Measurements from ENCODE around the gene MUC16.

The MUC16 gene

GRCh38 chr19:9011875-9012274, 1.7 kb upstream of the MUC16 start:
- Histone ChIP-seq H3K9me2 (replicated peaks; ENCODE audit: control insufficient read depth, low read length) (no peaks in the 10 kb centered on the region), H4K20me1 (ENCODE audit: control insufficient read depth, insufficient read depth, low read depth, low read length) (no peaks in the 10 kb centered on the region), H3K79me2 (ENCODE audit: control insufficient read depth, low read length) (no peaks in the 10 kb centered on the region), H3F3A (ENCODE audit: control insufficient read depth, insufficient read depth) (no peaks in the 10 kb centered on the region), H3K27ac (ENCODE audit: low read depth, low read length) (no peak overlapping the region), H3K4me1 (ENCODE audit: control insufficient read depth, low read length) (no peaks in the 10 kb centered on the region), H3K9me3 (ENCODE audit: control insufficient read depth, insufficient read depth, low read length) (no peaks in the 10 kb centered on the region), H3K27me3 (ENCODE audit: control insufficient read depth, low read length) (peaks cover 29% of the 10 kb centered on the region), H3K4me3 (ENCODE audit: low read length) (no peak overlapping the region), H3K36me3 (ENCODE audit: control insufficient read depth, low read length) (no peaks in the 10 kb centered on the region), H3K4me2 (ENCODE audit: low read length) (no peak overlapping the region)
- TF ChIP-seq CTCF (IDR thresholded peaks at IDR 0.05; ENCODE audit: low read depth, low read length, poor library complexity, severe bottlenecking) (no peak), EZH2phosphoT487 (IDR thresholded peaks at IDR 0.05; ENCODE audit: borderline replicate concordance, low read length) (no peak)

- TF ChIP-seq EZH2phosphoT487 (IDR thresholded peaks at IDR 0.05; ENCODE audit: borderline replicate concordance, low read length) (no peak), CTCF (IDR thresholded peaks at IDR 0.05; ENCODE audit: low read depth, low read length, poor library complexity, severe bottlenecking) (no peak)
- Histone ChIP-seq H3K4me2 (ENCODE audit: low read length) (no peak overlapping the region), H3K9me2 (replicated peaks; ENCODE audit: control insufficient read depth, low read length) (no peaks in the 10 kb centered on the region), H3K36me3 (ENCODE audit: control insufficient read depth, low read length) (no peaks in the 10 kb centered on the region), H3K27me3 (ENCODE audit: control insufficient read depth, low read length) (peaks cover 29% of the 10 kb centered on the region), H3F3A (ENCODE audit: control insufficient read depth, insufficient read depth) (no peaks in the 10 kb centered on the region), H3K9me3 (ENCODE audit: control insufficient read depth, insufficient read depth, low read length) (no peaks in the 10 kb centered on the region), H3K4me3 (ENCODE audit: low read length) (no peak overlapping the region), H4K20me1 (ENCODE audit: control insufficient read depth, insufficient read depth, low read depth, low read length) (no peaks in the 10 kb centered on the region), H3K4me1 (ENCODE audit: control insufficient read depth, low read length) (no peaks in the 10 kb centered on the region), H3K79me2 (ENCODE audit: control insufficient read depth, low read length) (no peaks in the 10 kb centered on the region), H3K27ac (ENCODE audit: low read depth, low read length) (no peak overlapping the region)
These were observed 484 bp upstream of the MUC16 start for GRCh38 chr19:9010693-9011092.

- Histone ChIP-seq H3K4me1 (ENCODE audit: control insufficient read depth, low read length) (no peaks in the 10 kb centered on the region), H3K27me3 (ENCODE audit: control insufficient read depth, low read length) (peaks cover 29% of the 10 kb centered on the region), H3F3A (ENCODE audit: control insufficient read depth, insufficient read depth) (no peaks in the 10 kb centered on the region), H3K4me3 (ENCODE audit: low read length) (no peak overlapping the region), H4K20me1 (ENCODE audit: control insufficient read depth, insufficient read depth, low read depth, low read length) (no peaks in the 10 kb centered on the region), H3K27ac (ENCODE audit: low read depth, low read length) (no peak overlapping the region), H3K9me2 (replicated peaks; ENCODE audit: control insufficient read depth, low read length) (no peaks in the 10 kb centered on the region), H3K36me3 (ENCODE audit: control insufficient read depth, low read length) (no peaks in the 10 kb centered on the region), H3K4me2 (ENCODE audit: low read length) (no peak overlapping the region), H3K9me3 (ENCODE audit: control insufficient read depth, insufficient read depth, low read length) (no peaks in the 10 kb centered on the region), H3K79me2 (ENCODE audit: control insufficient read depth, low read length) (no peaks in the 10 kb centered on the region)
- TF ChIP-seq EZH2phosphoT487 (IDR thresholded peaks at IDR 0.05; ENCODE audit: borderline replicate concordance, low read length) = no peak
- no peak for TF ChIP-seq CTCF (IDR thresholded peaks at IDR 0.05; ENCODE audit: low read depth, low read length, poor library complexity, severe bottlenecking)
These were observed 778 bp downstream of the MUC16 start for GRCh38 chr19:9009431-9009830.

GRCh38 chr19:9008667-9009066, 1.5 kb downstream of the MUC16 start:
- Histone ChIP-seq H3K27me3 (ENCODE audit: control insufficient read depth, low read length) (peaks cover 29% of the 10 kb centered on the region), H4K20me1 (ENCODE audit: control insufficient read depth, insufficient read depth, low read depth, low read length) (no peaks in the 10 kb centered on the region), H3K27ac (ENCODE audit: low read depth, low read length) (no peak overlapping the region), H3K4me1 (ENCODE audit: control insufficient read depth, low read length) (no peaks in the 10 kb centered on the region), H3K9me2 (replicated peaks; ENCODE audit: control insufficient read depth, low read length) (no peaks in the 10 kb centered on the region), H3F3A (ENCODE audit: control insufficient read depth, insufficient read depth) (no peaks in the 10 kb centered on the region), H3K9me3 (ENCODE audit: control insufficient read depth, insufficient read depth, low read length) (no peaks in the 10 kb centered on the region), H3K36me3 (ENCODE audit: control insufficient read depth, low read length) (no peaks in the 10 kb centered on the region), H3K79me2 (ENCODE audit: control insufficient read depth, low read length) (no peaks in the 10 kb centered on the region), H3K4me2 (ENCODE audit: low read length) (no peak overlapping the region), H3K4me3 (ENCODE audit: low read length) (no peak overlapping the region)
- TF ChIP-seq EZH2phosphoT487 (IDR thresholded peaks at IDR 0.05; ENCODE audit: borderline replicate concordance, low read length) (no peak), CTCF (IDR thresholded peaks at IDR 0.05; ENCODE audit: low read depth, low read length, poor library complexity, severe bottlenecking) (no peak)
